GM19043 (cell line): Measurements from ENCODE around the gene ACTN2.

Experiments
- ATAC-seq: cut with Tn5 transposase; IDR thresholded peaks from one replicate; pipeline ENCODE4 v1.9.1; 2021; ENCODE audit warnings: low read depth; ENCODE audit not compliant: unreplicated experiment

The ACTN2 gene

GRCh38 chr1:236734141-236734765 is 48.0 kb downstream of the ACTN2 start:
- no peak for ATAC-seq

- ATAC-seq, result no peak
Observed at GRCh38 chr1:236736761-236737160, 50.5 kb downstream of the ACTN2 start.

- no peak for ATAC-seq
Observed at GRCh38 chr1:236741753-236742152, 55.5 kb downstream of the ACTN2 start.

GRCh38 chr1:236742421-236743160 is 56.3 kb downstream of the ACTN2 start:
- ATAC-seq, result no peak

- no peak for ATAC-seq
Observed at GRCh38 chr1:236744533-236744932, 58.2 kb downstream of the ACTN2 start.

- ATAC-seq, result no peak
Observed at GRCh38 chr1:236746785-236747184, 60.5 kb downstream of the ACTN2 start.

- ATAC-seq, result no peak
Observed at GRCh38 chr1:236747311-236747985, 61.1 kb downstream of the ACTN2 start.

GRCh38 chr1:236748268-236748870 is 62.1 kb downstream of the ACTN2 start:
- ATAC-seq, result no peak

- no peak for ATAC-seq
Observed at GRCh38 chr1:236750928-236751327, 64.6 kb downstream of the ACTN2 start.

- no peak for ATAC-seq
Observed at GRCh38 chr1:236751385-236751784, 65.1 kb downstream of the ACTN2 start.

- ATAC-seq, result no peak
Observed at GRCh38 chr1:236751935-236752334, 65.6 kb downstream of the ACTN2 start.

- no peak for ATAC-seq
Observed at GRCh38 chr1:236753516-236753915, 67.2 kb downstream of the ACTN2 start.

- no peak for ATAC-seq
Observed at GRCh38 chr1:236753964-236754363, 67.7 kb downstream of the ACTN2 start.

GRCh38 chr1:236754525-236755210 is 68.4 kb downstream of the ACTN2 start:
- ATAC-seq, result no peak

- ATAC-seq, result no peak
Observed at GRCh38 chr1:236757640-236758039, 71.3 kb downstream of the ACTN2 start.

GRCh38 chr1:236759252-236759859 is 73.1 kb downstream of the ACTN2 start:
- no peak for ATAC-seq

GRCh38 chr1:236760480-236760879 is 74.2 kb downstream of the ACTN2 start:
- ATAC-seq, result no peak

GRCh38 chr1:236760986-236761385 is 74.7 kb downstream of the ACTN2 start:
- ATAC-seq, result no peak

GRCh38 chr1:236761397-236762132 is 75.3 kb downstream of the ACTN2 start:
- no peak for ATAC-seq

- ATAC-seq, result no peak
Observed at GRCh38 chr1:236762410-236762809, 76.1 kb downstream of the ACTN2 start.
